ENCODE measurements around the gene IQCK. TPM values are rescaled to one million over a fixed set of nuclear protein-coding genes. Genes with fewer than 3 reads are reported as not detected.

The IQCK gene, protein sequence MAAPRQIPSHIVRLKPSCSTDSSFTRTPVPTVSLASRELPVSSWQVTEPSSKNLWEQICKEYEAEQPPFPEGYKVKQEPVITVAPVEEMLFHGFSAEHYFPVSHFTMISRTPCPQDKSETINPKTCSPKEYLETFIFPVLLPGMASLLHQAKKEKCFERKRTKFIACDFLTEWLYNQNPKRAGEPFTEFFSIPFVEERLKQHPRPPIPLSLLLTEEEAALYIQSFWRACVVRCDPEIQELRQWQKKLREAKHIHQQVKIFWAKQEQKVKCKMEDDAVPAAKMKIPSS
- 6.9 to 12.4 TPM (median 10.6 TPM) in 5 replicates for total RNA-seq (2022; extraction: Qiagen RNA extraction; ENCODE audit: low read depth)

GRCh38 chr16:19717741-19718623 lies at the start of gene IQCK, which contains the start of gene KNOP1:
TSS of gene IQCK (plus strand) at chr16:19718271. CDS start at chr16:19718307, 36 bp downstream.
TSS of gene KNOP1 (minus strand) at chr16:19718227. CDS start at chr16:19715035, 3,192 bp downstream.

DNA sequence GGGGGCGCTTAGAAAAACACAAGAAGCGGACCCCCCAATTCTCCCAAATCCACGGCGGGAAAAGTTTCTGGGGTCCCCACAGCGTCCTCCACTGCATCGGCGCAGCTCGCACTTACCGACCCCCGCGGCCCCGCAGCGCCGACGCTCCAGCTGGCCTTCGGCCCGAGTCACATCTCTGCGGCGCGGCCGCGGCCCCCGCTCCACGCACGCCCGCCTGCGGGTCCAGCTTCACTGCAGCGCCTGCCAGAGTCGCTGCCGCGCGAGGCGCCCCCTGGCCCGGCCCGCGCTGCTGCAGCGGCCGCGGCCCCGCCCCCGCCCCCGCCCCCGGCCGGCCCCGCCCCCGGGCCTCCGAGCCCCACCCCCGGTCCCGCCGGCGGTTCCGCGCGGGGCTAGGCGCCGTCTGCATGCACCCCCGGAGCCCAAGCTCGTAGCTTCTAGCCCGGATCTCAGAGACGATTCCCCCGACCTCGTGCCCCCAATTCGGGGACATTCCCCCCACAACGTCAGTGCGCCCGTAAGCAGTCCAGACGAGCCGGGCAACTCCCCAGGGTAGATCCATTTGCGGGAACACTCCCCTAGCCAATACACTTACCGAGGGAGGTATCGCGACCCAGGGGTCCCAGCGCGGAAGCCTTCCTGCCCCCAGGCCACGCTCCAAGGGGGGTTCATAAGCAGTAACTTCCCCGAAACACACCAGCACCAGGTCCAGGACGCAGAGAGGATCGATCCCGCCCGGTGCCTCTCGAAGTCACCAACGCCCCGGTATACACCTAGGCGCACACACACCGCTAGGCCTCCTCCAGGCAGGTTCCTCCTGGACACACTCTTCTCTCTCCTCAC lies 166.8 kb downstream of the IQCK start, which contains the start of gene GPRC5B:
GPRC5B (minus strand) TSS at position 238 of the 840 bp plus-strand sequence. CDS start 12,003 bp downstream, outside the sequence.

Other genes with a start within 250 kb of the IQCK start
- gene GDE1, start 196.2 kb upstream of the IQCK start, total RNA-seq (2022; extraction: Qiagen RNA extraction; ENCODE audit: low read depth), result 90.5 to 101 TPM (median 99.4 TPM) in 5 replicates
- gene CCP110, start 194.3 kb upstream of the IQCK start, total RNA-seq (2022; extraction: Qiagen RNA extraction; ENCODE audit: low read depth), result 5.8 to 12.6 TPM (median 11.3 TPM) in 5 replicates
- 27.0 to 34.2 TPM (median 30.9 TPM) in 5 replicates for gene VPS35L, start 162.6 kb upstream of the IQCK start, total RNA-seq (2022; extraction: Qiagen RNA extraction; ENCODE audit: low read depth)
- gene KNOP1, start within 50 bp of the IQCK start, total RNA-seq (2022; extraction: Qiagen RNA extraction; ENCODE audit: low read depth), result 36.6 to 45.5 TPM (median 44.6 TPM) in 5 replicates
- 23.4 to 26.9 TPM (median 24.6 TPM) in 5 replicates for gene GPRC5B, start 166.6 kb downstream of the IQCK start, total RNA-seq (2022; extraction: Qiagen RNA extraction; ENCODE audit: low read depth)

All from A549 treated with RU486 at 1 μM for 4 hours (cell line).